Sigmoid colon (tissue), 7 donors: ENCODE data around the gene VSTM2L. TPM values are rescaled to one million over a fixed set of nuclear protein-coding genes. Genes with fewer than 3 reads are reported as not detected.

ENCODE experiments used
- DNase-seq: peaks from one replicate; pipeline ENCODE4 v3.0.0-alpha.2; 2019
- H3K27ac ChIP-seq, 4 donors: fragments of 200-600 bp; sonication (generic); one replicate each; pipeline ENCODE4 v1.5.1; 2016 to 2019; ENCODE audit warnings: mild to moderate bottlenecking in 1 of 4
- H3K27me3 ChIP-seq, 3 donors: fragments of 200-600 bp; sonication (generic); one replicate each; pipeline ENCODE4 v1.5.1; 2019; ENCODE audit warnings: mild to moderate bottlenecking in 1 of 3
- H3K36me3 ChIP-seq, 4 donors: fragments of 200-600 bp; sonication (generic); one replicate each; pipeline ENCODE4 v1.5.1; 2016 to 2019
- H3K4me1 ChIP-seq, 4 donors: fragments of 200-600 bp; sonication (generic); one replicate each; pipeline ENCODE4 v1.5.1; 2017 to 2019
- H3K4me3 ChIP-seq, 4 donors: fragments of 200-600 bp; sonication (generic); one replicate each; pipeline ENCODE4 v1.5.1; 2017 to 2019; ENCODE audit warnings: mild to moderate bottlenecking in 2 of 4, moderate library complexity in 1 of 4
- H3K9me3 ChIP-seq, 4 donors: fragments of 200-600 bp in 3 of 4; sonication (generic) in 3 of 4; one replicate each; pipeline versions ENCODE4 v1.5.1 to v1.6.1; 2013 to 2019
- CTCF ChIP-seq, 4 experiments: fragments of 450-650 bp in 3 of 4; fragments of 200-600 bp in 1 of 4; IDR thresholded peaks; one replicate each; pipeline ENCODE4 v1.5.1; 2016 to 2019; ENCODE audit warnings: antibody characterized with exemption in 4 of 4, mild to moderate bottlenecking in 3 of 4, moderate library complexity in 2 of 4
- EP300 ChIP-seq, 4 donors: sonication (generic); formaldehyde crosslinking; IDR thresholded peaks; one replicate each; pipeline ENCODE4 v1.6.1; 2017; ENCODE audit warnings: antibody characterized with exemption in 4 of 4
- POLR2A ChIP-seq, 2 donors: fragments of 450-650 bp; IDR thresholded peaks; one replicate each; pipeline ENCODE4 v1.6.1; 2016; ENCODE audit warnings: antibody characterized with exemption in 2 of 2, mild to moderate bottlenecking in 2 of 2, moderate library complexity in 2 of 2
- POLR2AphosphoS5 ChIP-seq, 4 donors: sonication (generic); formaldehyde crosslinking; IDR thresholded peaks; one replicate each; pipeline ENCODE4 v1.6.1; 2017; ENCODE audit warnings: antibody characterized with exemption in 4 of 4
- WGBS, 2 donors: extraction: QIAGEN DNeasy Blood & Tissue Kit; methylation state at CpG; one replicate each; pipeline ENCODE4 v1.1.7; 2013; 5-methylcytosine and 5-hydroxymethylcytosine counted together
- intact Hi-C: fragments of 100-400 bp; cut with DNase I; formaldehyde crosslinking; loops from one replicate; pipeline ENCODE4 v1.15.1; 2023
- polyA plus RNA-seq, 3 donors: library from polyadenylated mRNA; stranded (reverse); fragments of 200-250 nt; gene quantifications; one replicate each; pipeline ENCODE4 v1.2.3, GENCODE V29; 2013
- total RNA-seq, 4 donors: library from RNA; depleted of rRNA; stranded (reverse); fragments of >200 nt; gene quantifications; one replicate each; pipeline ENCODE4 v1.1.0, GENCODE V29; 2016
- donor health status: healthy with polysubstance abuse.
- donor health status: Bipolar disorder and iron deficiency.
- donor health status: healthy.

Gene VSTM2L
- total and polyA plus RNA-seq, 7 donors: 1.5 to 3.4 (median 2.5) TPM; not detected in 2

GRCh38 chr20:37936451-37936850 is 33.5 kb downstream of the VSTM2L start:
- 89 to 91% methylated on average over 8 of the region's 8 CpGs for WGBS, 2 donors
- TF ChIP-seq EP300 (IDR thresholded peaks at IDR 0.05) (no peak), CTCF (IDR thresholded peaks at IDR 0.05) (no peak), POLR2A (IDR thresholded peaks at IDR 0.05) (no peak), POLR2AphosphoS5 (IDR thresholded peaks at IDR 0.05) (no peak)
- Histone ChIP-seq H3K36me3 (no peaks in the 10 kb centered on the region), H3K4me1 (no peaks in the 10 kb centered on the region), H3K4me3 (no peak overlapping the region), H3K27me3 (no peaks in the 10 kb centered on the region), H3K27ac (no peak overlapping the region), H3K9me3 (no peaks in the 10 kb centered on the region)
- peak; percentile 25 for DNase-seq
- intact Hi-C loops: no loop called here

GRCh38 chr20:37937686-37938085 is 34.8 kb downstream of the VSTM2L start:
- WGBS, 2 donors: 83 to 90% methylated on average over 4 of the region's 4 CpGs

GRCh38 chr20:37938181-37938750 is 35.3 kb downstream of the VSTM2L start:
- Histone ChIP-seq H3K27me3 (no peaks in the 10 kb centered on the region), H3K36me3 (no peaks in the 10 kb centered on the region), H3K4me1 (no peaks in the 10 kb centered on the region), H3K27ac (no peak overlapping the region), H3K4me3 (no peak overlapping the region), H3K9me3 (no peaks in the 10 kb centered on the region)
- DNase-seq: no peak
- 87 to 91% methylated on average over 12 of the region's 12 CpGs for WGBS, 2 donors
- intact Hi-C loops: no loop called here
- no peak for TF ChIP-seq POLR2AphosphoS5 (IDR thresholded peaks at IDR 0.05)

More at GRCh38 chr20:37937686-37938085, 34.8 kb downstream of the VSTM2L start:
- no peaks in the 10 kb centered on the region for H3K4me1 ChIP-seq
- intact Hi-C loops: no loop called here
- no peak overlapping the region for H3K27ac ChIP-seq
- no peaks in the 10 kb centered on the region for H3K27me3 ChIP-seq
- TF ChIP-seq CTCF (IDR thresholded peaks at IDR 0.05): no peak
- H3K36me3 ChIP-seq: no peaks in the 10 kb centered on the region
- H3K4me3 ChIP-seq: no peak overlapping the region
- H3K9me3 ChIP-seq: no peaks in the 10 kb centered on the region
- no peak for DNase-seq

- no peaks in the 10 kb centered on the region for H3K9me3 ChIP-seq
- TF ChIP-seq CTCF (IDR thresholded peaks at IDR 0.05) (no peak), POLR2AphosphoS5 (IDR thresholded peaks at IDR 0.05) (no peak), POLR2A (IDR thresholded peaks at IDR 0.05) (no peak), EP300 (IDR thresholded peaks at IDR 0.05) (no peak)
- WGBS, 2 donors: 90 to 94% methylated on average over 9 of the region's 9 CpGs
- DNase-seq: no peak
- no peak overlapping the region for H3K4me3 ChIP-seq
- H3K4me1 ChIP-seq: no peaks in the 10 kb centered on the region
- H3K27me3 ChIP-seq: no peaks in the 10 kb centered on the region
- no peaks in the 10 kb centered on the region for H3K36me3 ChIP-seq
- intact Hi-C loops: no loop called here
- H3K27ac ChIP-seq: no peak overlapping the region
Measured at GRCh38 chr20:37938954-37939353, 36.0 kb downstream of the VSTM2L start.

GRCh38 chr20:37939701-37940560 is 37.0 kb downstream of the VSTM2L start:
- H3K36me3 ChIP-seq: no peaks in the 10 kb centered on the region
- H3K9me3 ChIP-seq: no peaks in the 10 kb centered on the region
- no peak overlapping the region for H3K27ac ChIP-seq
- intact Hi-C loops: no loop called here
- H3K27me3 ChIP-seq: peaks cover 0 to 2% (median 0%) of the 10 kb centered on the region in 3 donors
- no peak overlapping the region for H3K4me3 ChIP-seq
- TF ChIP-seq CTCF (IDR thresholded peaks at IDR 0.05) (no peak), EP300 (IDR thresholded peaks at IDR 0.05) (no peak), POLR2AphosphoS5 (IDR thresholded peaks at IDR 0.05) (no peak), POLR2A (IDR thresholded peaks at IDR 0.05) (no peak)
- H3K4me1 ChIP-seq: no peaks in the 10 kb centered on the region
- WGBS, 2 donors: 85 to 89% methylated on average over 25 of the region's 25 CpGs
- DNase-seq: no peak
